ENCODE measurements around the gene MYO3B.

GRCh38 chr2:170180031-170180566, 2.2 kb downstream of the MYO3B start:
- TF ChIP-seq, protein P1, sequence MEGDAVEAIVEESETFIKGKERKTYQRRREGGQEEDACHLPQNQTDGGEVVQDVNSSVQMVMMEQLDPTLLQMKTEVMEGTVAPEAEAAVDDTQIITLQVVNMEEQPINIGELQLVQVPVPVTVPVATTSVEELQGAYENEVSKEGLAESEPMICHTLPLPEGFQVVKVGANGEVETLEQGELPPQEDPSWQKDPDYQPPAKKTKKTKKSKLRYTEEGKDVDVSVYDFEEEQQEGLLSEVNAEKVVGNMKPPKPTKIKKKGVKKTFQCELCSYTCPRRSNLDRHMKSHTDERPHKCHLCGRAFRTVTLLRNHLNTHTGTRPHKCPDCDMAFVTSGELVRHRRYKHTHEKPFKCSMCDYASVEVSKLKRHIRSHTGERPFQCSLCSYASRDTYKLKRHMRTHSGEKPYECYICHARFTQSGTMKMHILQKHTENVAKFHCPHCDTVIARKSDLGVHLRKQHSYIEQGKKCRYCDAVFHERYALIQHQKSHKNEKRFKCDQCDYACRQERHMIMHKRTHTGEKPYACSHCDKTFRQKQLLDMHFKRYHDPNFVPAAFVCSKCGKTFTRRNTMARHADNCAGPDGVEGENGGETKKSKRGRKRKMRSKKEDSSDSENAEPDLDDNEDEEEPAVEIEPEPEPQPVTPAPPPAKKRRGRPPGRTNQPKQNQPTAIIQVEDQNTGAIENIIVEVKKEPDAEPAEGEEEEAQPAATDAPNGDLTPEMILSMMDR (IDR thresholded peaks at IDR 0.05): no peak
- no peak for TF ChIP-seq POLR2A (IDR thresholded peaks at IDR 0.05)
